HepG2 (cell line): ENCODE measurements around the gene EMP2. TPM values are rescaled to one million over a fixed set of nuclear protein-coding genes. Genes with fewer than 3 reads are reported as not detected.

Source experiments
- ATF4 ChIP-seq, 2 experiments: fragments of 450-650 bp in 1 of 2; sonication (generic) in 1 of 2; formaldehyde crosslinking; IDR thresholded peaks; 2 replicates each; pipeline versions ENCODE4 v1.5.0 to v1.8.0; 2020 to 2022; ENCODE audit warnings: mild to moderate bottlenecking in 1 of 2, missing genetic modification reagents in 1 of 2
- FOXK1 ChIP-seq: sonication (generic); formaldehyde crosslinking; IDR thresholded peaks from 2 replicates; pipeline ENCODE4 v1.4.0; 2020; ENCODE audit warnings: low read depth, missing genetic modification reagents, borderline replicate concordance
- NR2C2 ChIP-seq: sonication (generic); formaldehyde crosslinking; IDR thresholded peaks from 2 replicates; pipeline ENCODE4 v1.4.0; 2020; ENCODE audit warnings: missing genetic modification reagents, mild to moderate bottlenecking, moderate library complexity, borderline replicate concordance
- PHF20 ChIP-seq: sonication (generic); formaldehyde crosslinking; IDR thresholded peaks from 2 replicates; pipeline ENCODE4 v1.5.0; 2020; ENCODE audit warnings: mild to moderate bottlenecking, missing genetic modification reagents
- RFX5 ChIP-seq: IDR thresholded peaks from 2 replicates; pipeline ENCODE4 v1.6.1; 2011; ENCODE audit warnings: low read depth, low read length, improper control_type of control experiment
- SETDB1 ChIP-seq: sonication (generic); formaldehyde crosslinking; IDR thresholded peaks from 2 replicates; pipeline ENCODE4 v1.5.1; 2020; ENCODE audit warnings: missing genetic modification reagents, mild to moderate bottlenecking, borderline replicate concordance
- SMYD3 ChIP-seq: sonication (generic); formaldehyde crosslinking; IDR thresholded peaks from 2 replicates; pipeline ENCODE4 v1.8.1; 2023; ENCODE audit warnings: mild to moderate bottlenecking, missing genetic modification reagents
- TRIM22 ChIP-seq: fragments of 450-650 bp; IDR thresholded peaks from 2 replicates; pipeline ENCODE4 v1.6.1; 2017
- ZMYM3 ChIP-seq: sonication (generic); formaldehyde crosslinking; IDR thresholded peaks from 2 replicates; pipeline ENCODE4 v1.5.1; 2020; ENCODE audit warnings: mild to moderate bottlenecking, missing genetic modification reagents
- ZNF281 ChIP-seq: sonication (generic); formaldehyde crosslinking; IDR thresholded peaks from 2 replicates; pipeline ENCODE4 v1.4.0; 2020; ENCODE audit warnings: missing genetic modification reagents, borderline replicate concordance
- ZNF484 ChIP-seq: sonication (generic); formaldehyde crosslinking; IDR thresholded peaks from 2 replicates; pipeline ENCODE4 v1.5.1; 2020; ENCODE audit warnings: mild to moderate bottlenecking, low read depth, missing genetic modification reagents, borderline replicate concordance
- polyA plus RNA-seq, 8 experiments: library from polyadenylated mRNA; depleted of rRNA in 3 of 8; stranded (reverse) in 7 of 8; unstranded in 1 of 8; fragments of >200 nt; fragmentation: Illumina TruSeq in 4 of 8; extraction: Trizol in 4 of 8; gene quantifications; 2 replicates each; pipeline versions ENCODE4 v1.2.1 to v1.2.3, GENCODE V29; 2011 to 2016; ENCODE audit warnings: low read depth in 4 of 8, missing spikeins in 1 of 8, mixed read lengths in 1 of 8; ENCODE audit not compliant: insufficient read depth in 1 of 8
- total RNA-seq, 5 experiments: library from RNA; depleted of rRNA; stranded (reverse); fragments of >200 nt; fragmentation: Illumina TruSeq; extraction: Trizol; gene quantifications; 2 replicates each; pipeline ENCODE4 v1.2.3, GENCODE V29; 2016; ENCODE audit warnings: low read depth in 1 of 5
- TF ChIP-seq, protein P1 (sequence below): sonication (generic); formaldehyde crosslinking; IDR thresholded peaks from 2 replicates; pipeline ENCODE4 v1.4.0; 2020; ENCODE audit warnings: missing genetic modification reagents, mild to moderate bottlenecking, borderline replicate concordance
- TF ChIP-seq, protein P2 (sequence below): sonication (generic); formaldehyde crosslinking; IDR thresholded peaks from 2 replicates; pipeline ENCODE4 v1.4.0; 2020; ENCODE audit warnings: missing genetic modification reagents

The EMP2 gene
- total and polyA plus RNA-seq, 2 of the 13 experiments (the other 11 are each of a cell fraction or from before 2014, with no cell fraction given), result 24.6 to 91.2 TPM

DNA sequence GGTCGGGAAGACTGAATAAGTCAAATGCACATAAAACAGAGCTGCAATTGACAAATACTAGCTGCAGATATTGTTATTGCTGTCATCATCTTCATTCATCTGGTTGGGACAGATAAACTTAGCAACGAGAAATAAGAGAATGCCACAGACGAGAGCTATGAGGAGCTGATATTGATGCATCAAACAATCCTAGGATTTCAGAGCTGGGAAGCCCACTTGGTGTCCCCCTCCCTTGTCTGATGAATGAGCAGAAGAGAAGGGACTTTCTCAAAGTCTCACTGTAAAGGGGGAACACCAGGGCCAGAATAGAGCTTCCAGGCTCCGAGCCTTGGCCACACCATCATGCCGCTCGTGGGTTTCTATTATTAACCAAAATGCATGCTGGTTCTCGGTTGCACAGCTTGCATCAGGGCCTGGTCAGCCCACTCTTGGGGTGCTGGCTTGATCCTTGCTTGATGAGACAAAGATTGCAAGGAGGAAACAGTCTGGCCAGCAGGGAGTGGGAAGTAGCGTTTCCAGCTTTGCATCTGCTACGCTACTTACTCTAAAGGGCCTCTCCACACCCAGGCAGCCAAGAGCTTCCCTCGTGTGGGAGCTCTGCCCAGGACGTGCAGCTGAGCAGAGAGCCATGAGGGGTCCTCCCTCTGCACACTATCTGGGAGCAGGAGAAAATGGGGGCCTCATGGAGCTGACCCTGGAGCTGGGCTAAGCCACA lies 28.4 kb upstream of the EMP2 start (continued):
- TF ChIP-seq FOXK1 (CRISPR knock-in tag) (peak; percentile 36; the same call in 1 of the 2 replicates), NR2C2 (CRISPR knock-in tag) (no peak), PHF20 (CRISPR knock-in tag) (no peak), SMYD3 (CRISPR knock-in tag) (no peak), SETDB1 (CRISPR knock-in tag) (0 out of 2 replicates have a peak, but pooled peaks have one; percentile 74), TRIM22 (no peak), ZNF281 (0 out of 2 replicates have a peak, but pooled peaks have one; percentile 35), ZNF484 (no peak), ZMYM3 (CRISPR knock-in tag) (0 out of 2 replicates have a peak, but pooled peaks have one; percentile 3), RFX5 (no peak), ATF4 (CRISPR knock-in tag; IDR thresholded peaks at IDR 0.05) (no peak)
- TF ChIP-seq, protein P1, sequence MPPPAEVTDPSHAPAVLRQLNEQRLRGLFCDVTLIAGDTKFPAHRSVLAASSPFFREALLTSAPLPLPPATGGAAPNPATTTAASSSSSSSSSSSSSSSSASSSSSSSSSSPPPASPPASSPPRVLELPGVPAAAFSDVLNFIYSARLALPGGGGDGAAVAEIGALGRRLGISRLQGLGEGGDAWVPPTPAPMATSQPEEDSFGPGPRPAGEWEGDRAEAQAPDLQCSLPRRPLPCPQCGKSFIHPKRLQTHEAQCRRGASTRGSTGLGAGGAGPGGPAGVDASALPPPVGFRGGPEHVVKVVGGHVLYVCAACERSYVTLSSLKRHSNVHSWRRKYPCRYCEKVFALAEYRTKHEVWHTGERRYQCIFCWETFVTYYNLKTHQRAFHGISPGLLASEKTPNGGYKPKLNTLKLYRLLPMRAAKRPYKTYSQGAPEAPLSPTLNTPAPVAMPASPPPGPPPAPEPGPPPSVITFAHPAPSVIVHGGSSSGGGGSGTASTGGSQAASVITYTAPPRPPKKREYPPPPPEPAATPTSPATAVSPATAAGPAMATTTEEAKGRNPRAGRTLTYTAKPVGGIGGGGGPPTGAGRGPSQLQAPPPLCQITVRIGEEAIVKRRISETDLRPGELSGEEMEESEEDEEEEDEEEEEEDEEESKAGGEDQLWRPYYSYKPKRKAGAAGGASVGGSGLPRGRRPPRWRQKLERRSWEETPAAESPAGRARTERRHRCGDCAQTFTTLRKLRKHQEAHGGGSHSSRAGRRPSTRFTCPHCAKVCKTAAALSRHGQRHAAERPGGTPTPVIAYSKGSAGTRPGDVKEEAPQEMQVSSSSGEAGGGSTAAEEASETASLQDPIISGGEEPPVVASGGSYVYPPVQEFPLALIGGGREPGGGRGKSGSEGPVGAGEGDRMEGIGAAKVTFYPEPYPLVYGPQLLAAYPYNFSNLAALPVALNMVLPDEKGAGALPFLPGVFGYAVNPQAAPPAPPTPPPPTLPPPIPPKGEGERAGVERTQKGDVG (CRISPR knock-in tag), result peak; percentile 59; the same call in 1 of the 2 replicates
- TF ChIP-seq, protein P2, sequence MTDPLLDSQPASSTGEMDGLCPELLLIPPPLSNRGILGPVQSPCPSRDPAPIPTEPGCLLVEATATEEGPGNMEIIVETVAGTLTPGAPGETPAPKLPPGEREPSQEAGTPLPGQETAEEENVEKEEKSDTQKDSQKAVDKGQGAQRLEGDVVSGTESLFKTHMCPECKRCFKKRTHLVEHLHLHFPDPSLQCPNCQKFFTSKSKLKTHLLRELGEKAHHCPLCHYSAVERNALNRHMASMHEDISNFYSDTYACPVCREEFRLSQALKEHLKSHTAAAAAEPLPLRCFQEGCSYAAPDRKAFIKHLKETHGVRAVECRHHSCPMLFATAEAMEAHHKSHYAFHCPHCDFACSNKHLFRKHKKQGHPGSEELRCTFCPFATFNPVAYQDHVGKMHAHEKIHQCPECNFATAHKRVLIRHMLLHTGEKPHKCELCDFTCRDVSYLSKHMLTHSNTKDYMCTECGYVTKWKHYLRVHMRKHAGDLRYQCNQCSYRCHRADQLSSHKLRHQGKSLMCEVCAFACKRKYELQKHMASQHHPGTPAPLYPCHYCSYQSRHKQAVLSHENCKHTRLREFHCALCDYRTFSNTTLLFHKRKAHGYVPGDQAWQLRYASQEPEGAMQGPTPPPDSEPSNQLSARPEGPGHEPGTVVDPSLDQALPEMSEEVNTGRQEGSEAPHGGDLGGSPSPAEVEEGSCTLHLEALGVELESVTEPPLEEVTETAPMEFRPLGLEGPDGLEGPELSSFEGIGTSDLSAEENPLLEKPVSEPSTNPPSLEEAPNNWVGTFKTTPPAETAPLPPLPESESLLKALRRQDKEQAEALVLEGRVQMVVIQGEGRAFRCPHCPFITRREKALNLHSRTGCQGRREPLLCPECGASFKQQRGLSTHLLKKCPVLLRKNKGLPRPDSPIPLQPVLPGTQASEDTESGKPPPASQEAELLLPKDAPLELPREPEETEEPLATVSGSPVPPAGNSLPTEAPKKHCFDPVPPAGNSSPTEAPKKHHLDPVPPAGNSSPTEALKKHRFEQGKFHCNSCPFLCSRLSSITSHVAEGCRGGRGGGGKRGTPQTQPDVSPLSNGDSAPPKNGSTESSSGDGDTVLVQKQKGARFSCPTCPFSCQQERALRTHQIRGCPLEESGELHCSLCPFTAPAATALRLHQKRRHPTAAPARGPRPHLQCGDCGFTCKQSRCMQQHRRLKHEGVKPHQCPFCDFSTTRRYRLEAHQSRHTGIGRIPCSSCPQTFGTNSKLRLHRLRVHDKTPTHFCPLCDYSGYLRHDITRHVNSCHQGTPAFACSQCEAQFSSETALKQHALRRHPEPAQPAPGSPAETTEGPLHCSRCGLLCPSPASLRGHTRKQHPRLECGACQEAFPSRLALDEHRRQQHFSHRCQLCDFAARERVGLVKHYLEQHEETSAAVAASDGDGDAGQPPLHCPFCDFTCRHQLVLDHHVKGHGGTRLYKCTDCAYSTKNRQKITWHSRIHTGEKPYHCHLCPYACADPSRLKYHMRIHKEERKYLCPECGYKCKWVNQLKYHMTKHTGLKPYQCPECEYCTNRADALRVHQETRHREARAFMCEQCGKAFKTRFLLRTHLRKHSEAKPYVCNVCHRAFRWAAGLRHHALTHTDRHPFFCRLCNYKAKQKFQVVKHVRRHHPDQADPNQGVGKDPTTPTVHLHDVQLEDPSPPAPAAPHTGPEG (CRISPR knock-in tag), result no peak
